Measurements from ENCODE around the gene PDE6D.

PDE6D gene

DNA sequence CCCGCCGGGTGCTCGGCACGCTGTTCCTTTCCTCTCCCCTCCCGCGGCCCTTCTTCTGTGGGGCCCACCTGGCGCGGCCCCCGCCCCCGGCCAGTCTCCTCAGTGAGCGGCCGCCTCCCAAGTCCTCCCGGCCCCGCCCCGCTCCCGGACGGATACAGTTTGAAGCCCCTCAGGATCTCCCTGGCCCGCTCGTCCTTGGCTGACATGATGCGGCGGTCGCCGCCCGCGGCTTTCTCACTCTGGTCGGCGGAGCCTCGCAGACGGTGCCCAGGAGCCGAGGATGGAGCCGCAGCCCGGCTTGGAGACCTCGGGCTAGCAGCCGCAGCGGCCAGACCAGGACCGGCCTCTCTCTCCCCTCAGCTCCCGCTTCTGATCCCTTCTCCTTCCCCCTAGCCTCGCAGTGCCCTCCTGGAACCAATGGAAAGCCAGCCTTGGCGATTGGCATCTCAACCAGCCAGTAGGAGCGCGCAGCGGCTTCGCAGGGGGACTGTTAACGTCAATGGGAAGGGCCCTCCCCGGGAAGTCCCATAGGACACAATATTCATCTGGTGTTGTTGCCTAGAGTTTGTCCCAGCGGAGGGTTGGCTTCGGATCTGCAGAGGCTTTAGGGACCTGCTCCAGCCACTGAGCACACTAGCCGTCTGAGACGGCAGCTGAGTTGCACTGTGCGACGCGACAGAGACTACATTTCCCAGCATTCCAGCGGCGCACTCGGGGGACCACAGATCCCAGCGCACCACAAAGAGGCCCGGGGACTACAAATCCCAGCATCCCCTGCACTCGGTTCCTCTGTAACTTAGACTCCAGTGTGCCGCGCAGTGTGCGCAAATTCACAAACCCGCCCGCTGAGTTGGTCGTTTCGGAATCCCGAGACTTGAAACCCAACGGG, at the start of gene PDE6D:
PDE6D (minus strand) TSS at position 374 of the 889 bp plus-strand sequence; CDS start at position 206, 168 bp downstream.
- DNase-seq (ENCODE audit: low read depth in 2 of 2), result peak; percentile 90 to 92

- DNase-seq (ENCODE audit: low read depth in 2 of 2), result no peak
These were observed 40.8 kb upstream of the PDE6D start for GRCh38 chr2:231821908-231822307.

DNA sequence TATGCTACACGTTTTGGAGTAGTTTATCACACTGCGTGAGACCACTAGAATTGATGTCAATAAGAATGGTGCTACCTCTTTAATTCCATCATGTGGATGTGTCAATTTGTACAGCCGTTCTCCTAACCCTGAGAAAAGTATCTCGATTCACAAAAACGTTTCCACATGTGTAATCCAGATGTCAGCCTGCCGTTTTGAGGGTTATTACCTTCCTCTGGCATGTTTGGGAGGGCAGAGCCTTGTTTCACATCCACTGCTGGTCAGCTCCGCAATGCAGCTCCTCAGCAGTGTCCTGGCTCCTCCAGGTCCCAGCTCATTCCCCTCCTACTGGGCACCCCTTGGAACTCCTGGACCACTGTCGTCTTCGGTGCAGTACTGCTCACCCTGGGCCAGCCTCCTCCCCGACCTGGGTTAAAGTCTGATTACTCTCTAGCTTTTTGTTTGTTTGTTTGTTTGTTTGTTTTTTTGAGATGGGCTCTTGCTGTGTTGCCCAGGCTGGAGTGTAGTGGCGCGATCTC, 39.8 kb upstream of the PDE6D start:
- DNase-seq (ENCODE audit: low read depth in 2 of 2), result no peak

DNA sequence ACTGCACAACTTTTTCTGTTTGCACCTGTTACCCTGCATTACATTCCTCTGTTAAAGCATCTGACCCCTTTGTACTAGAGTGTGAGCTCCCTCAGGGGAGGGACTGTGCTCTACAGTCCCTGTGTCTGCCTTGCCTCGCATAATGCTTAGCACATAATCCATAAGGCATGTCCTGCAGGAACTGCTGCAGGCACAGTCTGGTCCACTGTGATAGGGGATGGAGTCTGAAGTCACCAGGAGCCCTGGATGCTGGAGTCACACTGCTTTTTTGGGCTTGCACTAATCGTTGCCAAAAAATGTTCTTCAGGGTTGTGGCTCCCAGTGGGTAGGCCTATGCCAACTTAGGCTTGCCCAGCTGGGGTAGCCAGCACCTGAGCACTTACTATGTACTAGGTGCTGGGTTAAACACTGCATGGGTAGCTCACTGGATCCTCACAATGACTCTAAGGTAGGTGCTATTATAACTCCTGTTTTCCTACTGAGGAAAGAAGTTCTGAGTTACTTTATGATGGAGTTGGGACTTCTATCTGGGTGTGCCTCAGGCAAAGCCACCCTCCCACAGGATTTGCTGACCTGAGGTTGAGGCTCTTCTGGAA, 38.5 kb upstream of the PDE6D start:
- no peak for DNase-seq (ENCODE audit: low read depth in 2 of 2)

- DNase-seq (ENCODE audit: low read depth in 2 of 2), result no peak
These were observed 35.4 kb upstream of the PDE6D start for GRCh38 chr2:231816327-231817026.

- DNase-seq (ENCODE audit: low read depth in 2 of 2), result no peak
These were observed 29.8 kb upstream of the PDE6D start for GRCh38 chr2:231810905-231811304.

GRCh38 chr2:231807020-231807419, 25.9 kb upstream of the PDE6D start:
- DNase-seq (ENCODE audit: low read depth in 2 of 2), result no peak

DNA sequence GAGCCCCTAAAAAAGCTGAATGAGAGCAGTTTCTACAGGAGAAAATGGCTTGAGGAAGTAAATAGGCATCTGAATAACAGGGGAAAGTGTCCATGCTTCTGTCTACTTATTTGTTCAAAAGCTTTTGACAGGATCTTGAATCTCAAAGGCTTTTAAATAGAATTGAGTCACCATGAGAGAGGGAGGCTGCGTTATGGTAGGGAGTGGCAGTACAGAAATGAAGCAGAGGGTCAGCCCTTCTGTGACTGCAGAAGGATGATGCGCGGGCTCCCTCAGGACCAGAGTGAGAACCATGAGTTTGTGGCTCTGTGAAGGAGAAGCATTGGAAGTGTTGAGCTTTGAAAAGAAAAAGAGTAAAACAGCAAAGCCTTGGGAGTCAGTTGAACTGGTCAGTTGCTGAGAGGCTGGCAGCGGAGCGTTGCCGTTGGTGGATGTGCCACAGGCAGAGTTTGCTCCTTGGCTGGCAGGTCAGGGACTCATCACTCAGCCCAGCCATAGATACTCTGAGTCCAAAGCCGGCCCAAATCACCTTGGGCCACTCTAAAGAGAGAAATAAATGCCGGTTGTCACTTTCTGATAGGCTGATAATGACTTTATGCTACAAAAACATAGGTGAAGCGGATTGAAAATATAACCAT, 22.5 kb upstream of the PDE6D start:
- no peak for DNase-seq (ENCODE audit: low read depth in 2 of 2)

- DNase-seq (ENCODE audit: low read depth in 2 of 2), result peak; percentile 23 to 34
These were observed 19.5 kb upstream of the PDE6D start for GRCh38 chr2:231800493-231801091.

- DNase-seq (ENCODE audit: low read depth in 2 of 2), result no peak
These were observed 14.6 kb upstream of the PDE6D start for GRCh38 chr2:231795525-231796327.

- DNase-seq (ENCODE audit: low read depth in 2 of 2), result no peak
These were observed 13.3 kb upstream of the PDE6D start for GRCh38 chr2:231794383-231794782.

GRCh38 chr2:231791107-231791506, 10.0 kb upstream of the PDE6D start:
- DNase-seq (ENCODE audit: low read depth in 2 of 2), result no peak

DNA sequence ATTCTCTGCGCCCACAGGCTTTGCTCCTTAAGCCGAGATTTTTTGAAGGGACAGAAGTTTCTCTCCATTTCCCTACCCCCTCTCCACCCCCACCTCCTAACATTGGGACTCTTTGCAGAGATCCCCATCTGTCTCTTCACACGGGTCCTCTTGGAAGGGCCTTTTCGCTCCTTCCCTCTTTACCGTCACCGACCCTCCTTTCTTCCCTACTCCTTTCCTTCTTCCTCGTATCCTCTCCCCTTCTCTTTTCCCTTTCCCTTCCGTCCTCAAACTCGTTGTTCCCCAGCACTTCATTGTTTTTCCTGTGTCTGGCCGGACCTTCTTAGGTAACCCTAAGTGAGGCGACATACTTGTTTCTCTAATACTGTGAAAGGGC, 5.8 kb upstream of the PDE6D start:
- no peak for DNase-seq (ENCODE audit: low read depth in 2 of 2)

DNA sequence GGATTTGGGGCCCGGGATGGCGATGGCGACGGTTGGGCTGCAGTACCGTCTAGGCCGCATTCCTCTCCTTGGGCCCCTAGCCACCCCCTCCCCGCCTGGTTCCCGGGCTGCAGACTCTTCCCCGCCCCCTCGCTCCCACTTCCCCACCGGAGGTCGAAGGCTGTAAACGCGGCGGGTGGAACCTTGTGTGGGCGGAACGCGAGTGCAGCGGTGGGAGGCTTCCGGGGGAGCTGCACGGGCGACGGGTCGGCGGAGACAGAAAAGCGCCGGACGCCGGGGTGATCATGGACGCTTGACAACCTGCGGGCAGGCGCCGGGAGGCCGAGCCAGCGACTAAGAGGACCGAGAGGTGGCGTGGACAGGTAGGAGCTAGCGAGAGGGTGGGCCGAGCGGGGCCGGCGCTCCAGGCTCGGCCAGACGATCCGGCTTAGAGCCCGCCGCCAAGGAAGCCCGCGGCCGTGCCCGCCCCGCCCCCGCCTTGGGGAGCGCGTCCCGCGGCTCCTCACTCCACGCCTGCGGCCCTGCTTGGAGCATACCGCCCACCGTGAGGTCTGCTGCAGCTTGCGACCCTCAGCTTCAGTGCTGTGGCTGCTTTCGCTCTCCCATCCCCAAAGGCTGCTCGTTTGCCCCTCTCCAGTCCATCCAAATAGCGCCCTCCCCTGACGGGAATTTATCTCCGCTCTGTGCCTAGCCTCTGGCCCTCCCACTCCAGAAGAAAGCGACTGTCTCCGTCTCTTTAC, 5.3 kb upstream of the PDE6D start, which contains the start of gene COPS7B:
COPS7B (plus strand) TSS at position 269 of the 740 bp plus-strand sequence. CDS start 2,126 bp downstream, outside the sequence.
- DNase-seq (ENCODE audit: low read depth in 2 of 2), result peak; percentile 80 to 83

- no peak for DNase-seq (ENCODE audit: low read depth in 2 of 2)
These were observed 4.7 kb upstream of the PDE6D start for GRCh38 chr2:231785822-231786176.

DNA sequence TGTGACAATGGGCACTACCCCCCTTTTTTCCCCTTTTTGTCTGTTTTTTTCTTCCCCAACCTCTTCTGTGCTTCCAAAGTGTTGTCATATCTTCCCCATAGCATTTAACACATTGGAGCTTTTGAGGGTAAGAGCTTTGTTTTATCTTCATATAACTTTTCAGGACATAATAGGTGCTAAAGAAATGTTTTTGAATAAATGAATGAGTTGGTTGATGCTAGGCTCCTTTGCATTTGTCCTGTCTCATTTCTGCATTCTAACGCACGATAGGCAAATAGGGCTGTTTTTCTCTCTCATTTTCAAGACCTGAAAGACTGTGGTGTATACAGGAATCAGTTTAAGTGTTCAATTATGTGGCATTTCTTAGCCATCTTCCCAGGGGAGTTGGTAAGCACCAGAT, 4.3 kb upstream of the PDE6D start:
- no peak for DNase-seq (ENCODE audit: low read depth in 2 of 2)

DNA sequence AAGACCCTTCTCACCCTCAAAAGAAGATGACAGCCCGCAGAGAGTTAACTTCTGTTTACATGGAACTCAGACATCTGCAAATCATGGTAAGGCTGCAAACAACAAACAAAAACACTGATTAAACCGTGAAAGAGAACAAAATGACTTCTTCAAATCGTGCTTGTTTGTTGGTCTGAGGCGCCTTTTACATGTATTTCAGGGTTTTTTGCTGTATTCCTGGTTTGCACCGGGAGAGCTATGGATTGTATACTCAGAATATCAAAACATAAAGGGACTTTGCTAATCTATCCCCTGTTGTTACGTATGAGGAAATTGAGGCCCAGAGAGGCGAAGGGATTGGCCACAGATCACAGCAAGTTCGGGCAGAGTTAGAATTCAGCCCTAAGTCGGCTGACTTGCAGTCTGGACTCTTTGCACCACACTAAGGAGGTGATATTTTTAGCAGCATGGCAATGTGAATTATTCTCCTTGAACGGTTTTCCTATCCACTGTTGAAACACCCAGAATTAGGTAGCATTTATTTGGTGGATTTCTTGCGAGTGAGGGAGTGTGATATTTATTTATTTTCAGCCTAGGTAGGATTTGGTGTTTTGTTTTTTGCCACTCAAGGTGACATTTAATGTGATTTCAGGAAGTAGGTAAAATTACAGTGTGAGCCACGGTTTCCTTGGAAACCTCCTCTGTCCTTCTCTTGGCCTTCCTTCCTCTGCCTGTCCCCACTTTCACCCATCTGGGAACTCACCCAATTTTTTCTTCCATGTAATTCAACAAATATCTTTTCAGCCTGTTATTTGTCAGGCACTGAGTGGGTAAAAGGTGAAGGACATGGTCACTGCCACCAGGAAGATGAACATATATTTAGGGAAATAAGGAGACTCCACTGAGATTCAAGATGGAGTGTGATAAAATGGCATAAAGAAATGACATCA, 980 bp upstream of the PDE6D start:
- DNase-seq (ENCODE audit: low read depth in 2 of 2), result no peak

- no peak for DNase-seq (ENCODE audit: low read depth in 2 of 2)
These were observed 766 bp downstream of the PDE6D start for GRCh38 chr2:231780123-231780908.

Data from stimulated activated CD4-positive, alpha-beta T cell treated with anti-CD3 and anti-CD28 coated beads, Interleukin-15, amount 100 ng/mL, for 48 hours (primary cell).